Stomach (tissue), 9 donors: ENCODE measurements around the gene DEF6. TPM values are rescaled to one million over a fixed set of nuclear protein-coding genes. Genes with fewer than 3 reads are reported as not detected.

Experiments
- DNase-seq, 2 donors: peaks; one replicate each; pipeline versions ENCODE4 v3.0.0 to v3.0.0-alpha.2; 2013 to 2019
- H3K27ac ChIP-seq, 5 donors: fragments of 200-600 bp in 4 of 5; sonication (generic) in 4 of 5; one replicate each; pipeline ENCODE4 v1.5.1; 2013 to 2019; ENCODE audit warnings: mild to moderate bottlenecking in 1 of 5, moderate library complexity in 1 of 5
- H3K27me3 ChIP-seq, 3 donors: fragments of 200-600 bp; sonication (generic); one replicate each; pipeline ENCODE4 v1.5.1; 2017 to 2019; ENCODE audit warnings: mixed run types in 1 of 3
- H3K36me3 ChIP-seq, 4 donors: fragments of 200-600 bp; sonication (generic); 1 replicate in 3 of 4; 2 replicates in 1 of 4; pipeline ENCODE4 v1.5.1; 2016 to 2019
- H3K4me1 ChIP-seq, 4 donors: fragments of 200-600 bp; sonication (generic); one replicate each; pipeline ENCODE4 v1.5.1; 2016 to 2019
- H3K4me3 ChIP-seq, 4 donors: fragments of 200-600 bp; sonication (generic) in 3 of 4; one replicate each; pipeline ENCODE4 v1.5.1; 2016 to 2019; ENCODE audit warnings: mild to moderate bottlenecking in 1 of 4
- H3K9me3 ChIP-seq, 4 donors: fragments of 200-600 bp; sonication (generic); one replicate each; pipeline ENCODE4 v1.5.1; 2016 to 2019
- EP300 ChIP-seq: sonication (generic); formaldehyde crosslinking; IDR thresholded peaks from one replicate; pipeline ENCODE4 v1.6.1; 2017; ENCODE audit warnings: antibody characterized with exemption
- POLR2A ChIP-seq, 4 donors: fragments of 450-650 bp; IDR thresholded peaks; one replicate each; pipeline ENCODE4 v1.6.1; 2016; ENCODE audit warnings: antibody characterized with exemption in 4 of 4, control low read depth in 2 of 4, mild to moderate bottlenecking in 1 of 4, moderate library complexity in 1 of 4
- POLR2AphosphoS5 ChIP-seq, 3 donors: sonication (generic); formaldehyde crosslinking; IDR thresholded peaks; one replicate each; pipeline ENCODE4 v1.6.1; 2016; ENCODE audit warnings: antibody characterized with exemption in 3 of 3
- WGBS, 5 donors: extraction: QIAGEN DNeasy Blood & Tissue Kit in 3 of 5; methylation state at CpG; one replicate each; pipeline versions ENCODE4 v1.1.5 to v1.1.7; 2013 to 2018; 5-methylcytosine and 5-hydroxymethylcytosine counted together
- intact Hi-C: fragments of 100-400 bp; cut with DNase I; formaldehyde crosslinking; loops from one replicate; pipeline ENCODE4 v1.15.1; 2023; ENCODE audit warnings: low total_unique reads
- polyA plus RNA-seq, 3 donors: library from polyadenylated mRNA; stranded (reverse); fragments of 200-250 nt; gene quantifications; one replicate each; pipeline ENCODE4 v1.2.3, GENCODE V29; 2013
- total RNA-seq, 5 donors: library from RNA; depleted of rRNA; stranded (reverse); fragments of >200 nt; gene quantifications; one replicate each; pipeline versions ENCODE4 v1.1.0 to v1.2.3, GENCODE V29; 2014 to 2016
- TF ChIP-seq, protein P1 (sequence below), 7 experiments: fragments of 450-650 bp in 4 of 7; fragments of 200-600 bp in 3 of 7; sonication (generic) in 3 of 7; IDR thresholded peaks; one replicate each; pipeline ENCODE4 v1.5.1; 2016 to 2019; ENCODE audit warnings: antibody characterized with exemption in 7 of 7, control low read depth in 2 of 7, mild to moderate bottlenecking in 1 of 7
- donor health status: healthy with polysubstance abuse.
- donor health status: Bipolar disorder and iron deficiency.
- donor health status: healthy.

The DEF6 gene
- total and polyA plus RNA-seq, 8 donors, result 4.9 to 35.3 (median 16.5) TPM

DNA sequence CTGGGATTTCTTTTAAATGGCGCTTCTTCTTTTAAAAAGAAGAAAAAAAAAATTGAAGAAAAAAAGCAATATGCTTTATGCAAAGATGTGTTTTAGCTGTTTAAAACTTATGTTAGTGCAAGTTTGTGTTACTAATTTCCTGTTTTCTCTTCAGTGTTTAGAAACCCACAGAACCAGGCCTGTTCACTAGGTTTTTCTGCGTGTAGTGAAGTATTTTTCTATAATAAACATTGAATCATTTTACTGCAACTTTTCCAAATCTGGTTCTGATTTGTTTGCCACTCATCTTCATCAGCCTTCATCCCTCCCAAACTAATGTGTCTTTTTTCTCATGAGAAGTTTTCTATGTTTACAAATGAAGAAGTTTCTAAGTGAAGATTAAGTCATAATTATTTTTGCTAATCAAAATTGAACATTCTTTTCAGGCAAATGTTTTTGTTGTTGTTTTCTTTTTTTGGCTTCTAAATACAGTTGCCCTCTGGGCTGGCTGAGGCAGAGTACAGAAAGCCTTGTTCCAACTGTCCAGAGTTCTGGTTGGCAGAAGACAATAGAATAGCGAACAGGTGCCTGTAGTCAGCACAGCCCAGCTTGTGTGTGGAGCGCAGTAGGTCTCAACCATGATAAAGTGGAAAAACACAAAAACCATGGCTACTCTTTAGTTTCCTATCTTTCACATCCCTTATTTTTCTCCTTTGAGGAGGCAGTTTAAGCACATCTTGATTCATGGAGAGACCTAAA is 23.6 kb upstream of the DEF6 start:
- no peaks in the 10 kb centered on the region for H3K9me3 ChIP-seq
- H3K27ac ChIP-seq, result peak overlapping the region in 2 of 5 donors; percentile 38 to 39
- DNase-seq, result no peak
- intact Hi-C loops, result no loop called here
- no peaks in the 10 kb centered on the region for H3K27me3 ChIP-seq
- H3K36me3 ChIP-seq, result peaks cover 0 to 13% (median 4%) of the 10 kb centered on the region in 4 donors
- TF ChIP-seq POLR2A (IDR thresholded peaks at IDR 0.05), result no peak
- TF ChIP-seq EP300, result no peak
- TF ChIP-seq POLR2AphosphoS5 (IDR thresholded peaks at IDR 0.05), result no peak
- TF ChIP-seq, protein P1, sequence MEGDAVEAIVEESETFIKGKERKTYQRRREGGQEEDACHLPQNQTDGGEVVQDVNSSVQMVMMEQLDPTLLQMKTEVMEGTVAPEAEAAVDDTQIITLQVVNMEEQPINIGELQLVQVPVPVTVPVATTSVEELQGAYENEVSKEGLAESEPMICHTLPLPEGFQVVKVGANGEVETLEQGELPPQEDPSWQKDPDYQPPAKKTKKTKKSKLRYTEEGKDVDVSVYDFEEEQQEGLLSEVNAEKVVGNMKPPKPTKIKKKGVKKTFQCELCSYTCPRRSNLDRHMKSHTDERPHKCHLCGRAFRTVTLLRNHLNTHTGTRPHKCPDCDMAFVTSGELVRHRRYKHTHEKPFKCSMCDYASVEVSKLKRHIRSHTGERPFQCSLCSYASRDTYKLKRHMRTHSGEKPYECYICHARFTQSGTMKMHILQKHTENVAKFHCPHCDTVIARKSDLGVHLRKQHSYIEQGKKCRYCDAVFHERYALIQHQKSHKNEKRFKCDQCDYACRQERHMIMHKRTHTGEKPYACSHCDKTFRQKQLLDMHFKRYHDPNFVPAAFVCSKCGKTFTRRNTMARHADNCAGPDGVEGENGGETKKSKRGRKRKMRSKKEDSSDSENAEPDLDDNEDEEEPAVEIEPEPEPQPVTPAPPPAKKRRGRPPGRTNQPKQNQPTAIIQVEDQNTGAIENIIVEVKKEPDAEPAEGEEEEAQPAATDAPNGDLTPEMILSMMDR (IDR thresholded peaks at IDR 0.05), result no peak
- H3K4me1 ChIP-seq, result peaks cover 0 to 19% (median 9%) of the 10 kb centered on the region in 4 donors
- H3K4me3 ChIP-seq, result no peak overlapping the region
- WGBS, 5 donors, result 76 to 88% (median 82%) methylated on average over 4 of the region's 4 CpGs

DNA sequence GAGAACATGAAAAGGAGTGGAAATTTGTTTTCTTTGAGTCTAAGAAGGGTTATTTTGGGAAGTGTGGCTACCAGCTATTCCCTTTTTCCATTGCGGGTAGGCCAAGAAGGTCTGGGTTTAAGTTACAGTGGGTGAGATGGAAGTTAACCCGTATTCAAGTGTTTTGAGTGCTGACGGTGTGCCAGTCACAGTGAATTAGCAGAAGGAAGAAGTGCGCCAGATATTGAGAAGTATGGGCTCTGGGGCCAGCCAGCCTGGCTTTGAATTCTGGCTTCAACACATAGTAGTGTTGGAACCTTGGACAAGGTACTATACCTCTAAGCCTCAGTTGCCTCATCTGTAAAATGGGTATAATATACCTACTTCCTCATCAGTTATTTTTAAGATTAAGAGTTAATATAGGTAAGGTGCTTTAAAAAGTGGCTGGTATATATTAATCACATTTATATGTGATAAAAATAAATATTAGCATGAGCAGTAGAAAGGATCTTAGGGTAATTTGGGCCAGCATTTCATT is 21.8 kb upstream of the DEF6 start:
- H3K27ac ChIP-seq, result no peak overlapping the region
- H3K27me3 ChIP-seq, result no peaks in the 10 kb centered on the region
- intact Hi-C loops, result no loop called here
- DNase-seq, result no peak
- WGBS, 5 donors, result 77 to 94% (median 86%) methylated on average over 4 of the region's 4 CpGs
- peaks cover 0 to 7% (median 2%) of the 10 kb centered on the region in 4 donors for H3K36me3 ChIP-seq
- no peak overlapping the region for H3K4me3 ChIP-seq
- H3K4me1 ChIP-seq, result peaks cover 0 to 22% (median 9%) of the 10 kb centered on the region in 4 donors
- TF ChIP-seq, protein P1 (IDR thresholded peaks at IDR 0.05), result no peak
- no peak for TF ChIP-seq POLR2AphosphoS5 (IDR thresholded peaks at IDR 0.05)
- TF ChIP-seq EP300, result no peak
- TF ChIP-seq POLR2A (IDR thresholded peaks at IDR 0.05), result no peak
- no peaks in the 10 kb centered on the region for H3K9me3 ChIP-seq

DNA sequence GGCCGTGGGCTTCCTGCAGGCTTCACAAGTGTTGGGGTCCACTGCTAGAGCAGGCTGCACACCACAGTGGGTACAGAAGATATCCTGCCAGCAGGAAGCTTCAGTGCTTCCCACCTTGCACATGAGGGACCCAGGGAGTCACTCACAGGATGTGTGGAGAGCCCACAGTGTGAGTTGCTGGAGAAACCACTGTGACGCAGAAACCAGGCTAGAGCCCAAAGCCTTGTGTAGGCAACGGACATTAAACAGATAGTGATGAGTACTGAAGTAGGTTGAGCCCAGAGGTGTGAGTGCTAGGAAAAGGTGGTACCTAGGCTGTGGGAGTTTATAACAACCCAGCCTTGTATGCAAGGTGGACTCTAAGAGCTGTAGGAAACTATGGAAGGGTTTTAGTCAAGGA is 18.9 kb upstream of the DEF6 start:
- intact Hi-C loops, result no loop called here
- Histone ChIP-seq H3K27ac (no peak overlapping the region), H3K4me3 (no peak overlapping the region), H3K4me1 (peaks cover 0 to 25% (median 9%) of the 10 kb centered on the region in 4 donors), H3K36me3 (peaks cover 18 to 29% (median 29%) of the 10 kb centered on the region in 4 donors), H3K27me3 (no peaks in the 10 kb centered on the region), H3K9me3 (no peaks in the 10 kb centered on the region)
- WGBS, 5 donors, result 84 to 100% (median 98%) methylated on average over 3 of the region's 3 CpGs
- TF ChIP-seq POLR2A (IDR thresholded peaks at IDR 0.05), result no peak
- TF ChIP-seq, protein P1 (IDR thresholded peaks at IDR 0.05), result no peak
- TF ChIP-seq POLR2AphosphoS5 (IDR thresholded peaks at IDR 0.05), result no peak
- TF ChIP-seq EP300, result no peak
- DNase-seq, result no peak

DNA sequence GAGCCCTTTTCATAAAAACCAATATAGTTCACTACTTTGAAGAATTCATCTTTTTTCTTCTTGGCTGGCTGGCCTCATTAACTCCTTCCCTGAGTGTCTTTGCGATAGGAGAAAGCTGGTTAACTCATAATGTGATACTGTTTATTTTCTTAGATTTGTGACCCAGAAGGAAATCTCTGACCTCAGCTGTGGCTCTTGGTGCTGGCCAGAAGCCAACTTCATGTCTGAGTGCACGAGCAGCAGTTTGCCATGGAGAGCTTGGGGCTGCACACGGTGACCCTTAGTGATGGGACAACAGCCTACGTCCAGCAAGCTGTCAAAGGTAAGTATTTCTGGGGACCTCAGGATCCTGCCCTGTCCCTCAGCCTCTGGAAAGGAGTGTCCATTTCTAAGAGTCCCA is 16.7 kb upstream of the DEF6 start:
- H3K27me3 ChIP-seq, result no peaks in the 10 kb centered on the region
- H3K27ac ChIP-seq, result no peak overlapping the region
- peaks cover 18 to 51% (median 51%) of the 10 kb centered on the region in 4 donors for H3K36me3 ChIP-seq
- TF ChIP-seq POLR2AphosphoS5 (IDR thresholded peaks at IDR 0.05), result no peak
- TF ChIP-seq, protein P1 (IDR thresholded peaks at IDR 0.05), result no peak
- TF ChIP-seq EP300, result no peak
- no peak for TF ChIP-seq POLR2A (IDR thresholded peaks at IDR 0.05)
- no peak for DNase-seq
- 44 to 58% (median 50%) methylated on average over 4 of the region's 4 CpGs for WGBS, 5 donors
- no peak overlapping the region for H3K4me3 ChIP-seq
- intact Hi-C loops, result no loop called here
- no peaks in the 10 kb centered on the region for H3K9me3 ChIP-seq
- H3K4me1 ChIP-seq, result peaks cover 0 to 7% (median 0%) of the 10 kb centered on the region in 4 donors
